A673 (cell line): Measurements from ENCODE around the gene AQP3.

Experiments used
- CTCF ChIP-seq: fragments of 300-800, 200-600 bp; sonication (generic); conservative IDR thresholded peaks from 2 replicates; pipeline ENCODE4 v1.5.1; 2017; ENCODE audit warnings: low read depth, mild to moderate bottlenecking, antibody characterized with exemption, low read length, moderate library complexity, mixed read lengths
- EZH2 ChIP-seq: fragments of 200-600 bp; sonication (generic); IDR thresholded peaks from 2 replicates; pipeline ENCODE4 v1.6.1; 2017; ENCODE audit warnings: borderline replicate concordance, low read depth, mild to moderate bottlenecking, mixed read lengths, antibody characterized with exemption, low read length; ENCODE audit not compliant: poor library complexity, severe bottlenecking

GRCh38 chr9:33414889-33415500 lies 32.4 kb downstream of the AQP3 start:
- TF ChIP-seq CTCF (no peak), EZH2 (no peak)
